Trophoblast cell (in vitro differentiated cells and primary cell): Measurements from ENCODE around the gene SNURF.
A peak's percentile ranks its signal among the peaks of the same experiment; 100 is the strongest.

Experiments
- DNase-seq, 2 donors: peaks; one replicate each; pipeline ENCODE4 v3.0.0-alpha.2; 2016
- H2AFZ ChIP-seq: 2 replicates; pipeline ENCODE4 v1.6.1; 2013; ENCODE audit warnings: low read length, moderate library complexity, mild to moderate bottlenecking; ENCODE audit not compliant: insufficient read depth, poor library complexity
- H2AK5ac ChIP-seq: 2 replicates; pipeline ENCODE4 v1.6.1; 2013; ENCODE audit warnings: mild to moderate bottlenecking, low read length
- H2BK120ac ChIP-seq: 2 replicates; pipeline ENCODE4 v1.6.1; 2013; ENCODE audit warnings: low read length, mild to moderate bottlenecking, moderate library complexity; ENCODE audit not compliant: insufficient read depth, poor library complexity
- H2BK12ac ChIP-seq: 2 replicates; pipeline ENCODE4 v1.6.1; 2013; ENCODE audit warnings: mild to moderate bottlenecking, low read length, moderate library complexity
- H2BK5ac ChIP-seq: 2 replicates; pipeline ENCODE4 v1.6.1; 2013; ENCODE audit warnings: low read length, low read depth, moderate library complexity, mild to moderate bottlenecking; ENCODE audit not compliant: poor library complexity
- H3K14ac ChIP-seq: 2 replicates; pipeline ENCODE4 v1.6.1; 2013; ENCODE audit warnings: mild to moderate bottlenecking, low read length
- H3K18ac ChIP-seq: 2 replicates; pipeline ENCODE4 v1.6.1; 2013; ENCODE audit warnings: mild to moderate bottlenecking, low read length
- H3K23ac ChIP-seq: 2 replicates; pipeline ENCODE4 v1.6.1; 2013; ENCODE audit warnings: low read length
- H3K27ac ChIP-seq: 2 replicates; pipeline ENCODE4 v1.5.1; 2013; ENCODE audit warnings: low read depth, mild to moderate bottlenecking, inconsistent platforms, low read length, moderate library complexity
- H3K27me3 ChIP-seq: 2 replicates; pipeline ENCODE4 v1.6.1; 2013; ENCODE audit warnings: inconsistent platforms, mild to moderate bottlenecking, low read length, moderate library complexity; ENCODE audit not compliant: insufficient read depth
- H3K36me3 ChIP-seq, 2 experiments: 1 replicate in 1 of 2; 2 replicates in 1 of 2; pipeline ENCODE4 v1.6.1; 2013; ENCODE audit warnings: low read length in 2 of 2, mild to moderate bottlenecking in 2 of 2, moderate library complexity in 1 of 2; ENCODE audit not compliant: insufficient read depth in 2 of 2, control insufficient read depth in 1 of 2
- H3K4ac ChIP-seq: 2 replicates; pipeline ENCODE4 v1.6.1; 2013; ENCODE audit warnings: low read depth, mild to moderate bottlenecking, low read length, moderate library complexity
- H3K4me1 ChIP-seq, 2 experiments: 1 replicate in 1 of 2; 2 replicates in 1 of 2; pipeline ENCODE4 v1.6.1; 2013; ENCODE audit warnings: low read length in 2 of 2, mild to moderate bottlenecking in 2 of 2, moderate library complexity in 1 of 2; ENCODE audit not compliant: insufficient read depth in 2 of 2, control insufficient read depth in 1 of 2
- H3K4me2 ChIP-seq: 2 replicates; pipeline ENCODE4 v1.6.1; 2013; ENCODE audit warnings: inconsistent platforms, mild to moderate bottlenecking, low read length, moderate library complexity
- H3K4me3 ChIP-seq: 2 replicates; pipeline ENCODE4 v1.5.1; 2013; ENCODE audit warnings: mild to moderate bottlenecking, low read depth, low read length, inconsistent platforms
- H3K79me1 ChIP-seq: one replicate; pipeline ENCODE4 v1.6.1; 2013; ENCODE audit warnings: low read length
- H3K79me2 ChIP-seq: 2 replicates; pipeline ENCODE4 v1.6.1; 2013; ENCODE audit warnings: low read length, mild to moderate bottlenecking; ENCODE audit not compliant: control insufficient read depth, insufficient read depth, poor library complexity
- H3K9ac ChIP-seq: 2 replicates; pipeline ENCODE4 v1.6.1; 2013; ENCODE audit warnings: mild to moderate bottlenecking, low read length
- H3K9me3 ChIP-seq: 2 replicates; pipeline ENCODE4 v1.6.1; 2013; ENCODE audit warnings: low read depth, mild to moderate bottlenecking, control low read depth, inconsistent platforms, low read length; ENCODE audit not compliant: insufficient read depth
- H4K12ac ChIP-seq: 2 replicates; pipeline ENCODE4 v1.6.1; 2013; ENCODE audit warnings: low read depth, mild to moderate bottlenecking, low read length, moderate library complexity
- H4K8ac ChIP-seq: 2 replicates; pipeline ENCODE4 v1.6.1; 2013; ENCODE audit warnings: low read depth, mild to moderate bottlenecking, low read length, moderate library complexity
- H4K91ac ChIP-seq: one replicate; pipeline ENCODE4 v1.6.1; 2013; ENCODE audit warnings: low read depth, mild to moderate bottlenecking, low read length, moderate library complexity
- WGBS: extraction: QIAGEN DNeasy Blood & Tissue Kit; methylation state at CpG from one replicate; pipeline ENCODE4 v1.1.7; 2013; ENCODE audit warnings: missing lambda C conversion rate; ENCODE audit not compliant: insufficient read length, insufficient coverage; ENCODE audit errors: extremely low coverage; 5-methylcytosine and 5-hydroxymethylcytosine counted together

The SNURF gene

GRCh38 chr15:24944954-24945353 lies 9.8 kb upstream of the SNURF start:
- no peak overlapping the region for H4K8ac ChIP-seq
- DNase-seq: no peak
- H3K79me1 ChIP-seq: no peaks in the 10 kb centered on the region
- H3K36me3 ChIP-seq: no peaks in the 10 kb centered on the region
- no peak overlapping the region for H2BK120ac ChIP-seq
- H3K9ac ChIP-seq: no peak overlapping the region
- H3K27me3 ChIP-seq: no peaks in the 10 kb centered on the region
- no CpG with 5 or more reads among the region's 1 CpG for WGBS
- H3K4me1 ChIP-seq: no peaks in the 10 kb centered on the region
- H4K12ac ChIP-seq: no peak overlapping the region
- H3K14ac ChIP-seq: no peak overlapping the region
- no peak overlapping the region for H2BK12ac ChIP-seq
- no peak overlapping the region for H2AFZ ChIP-seq
- no peak overlapping the region for H3K4me2 ChIP-seq
- H4K91ac ChIP-seq: no peak overlapping the region
- no peak overlapping the region for H3K4me3 ChIP-seq
- no peak overlapping the region for H3K4ac ChIP-seq
- no peak overlapping the region for H3K23ac ChIP-seq
- H2BK5ac ChIP-seq: no peak overlapping the region
- H3K79me2 ChIP-seq: no peaks in the 10 kb centered on the region
- no peak overlapping the region for H2AK5ac ChIP-seq
- no peak overlapping the region for H3K27ac ChIP-seq
- H3K9me3 ChIP-seq: peaks cover 2% of the 10 kb centered on the region
- H3K18ac ChIP-seq: no peak overlapping the region

GRCh38 chr15:24945711-24946110 lies 9.1 kb upstream of the SNURF start:
- H4K91ac ChIP-seq: no peak overlapping the region
- H3K4me1 ChIP-seq: no peaks in the 10 kb centered on the region
- no peak overlapping the region for H4K12ac ChIP-seq
- no peak overlapping the region for H3K4me3 ChIP-seq
- H3K79me2 ChIP-seq: no peaks in the 10 kb centered on the region
- H3K14ac ChIP-seq: no peak overlapping the region
- no peak overlapping the region for H3K18ac ChIP-seq
- no peaks in the 10 kb centered on the region for H3K36me3 ChIP-seq
- H2BK120ac ChIP-seq: no peak overlapping the region
- H2BK5ac ChIP-seq: no peak overlapping the region
- no peak overlapping the region for H3K4me2 ChIP-seq
- no peaks in the 10 kb centered on the region for H3K27me3 ChIP-seq
- DNase-seq: no peak
- no peak overlapping the region for H2AK5ac ChIP-seq
- no peaks in the 10 kb centered on the region for H3K79me1 ChIP-seq
- no CpG with 5 or more reads among the region's 1 CpG for WGBS
- H3K4ac ChIP-seq: no peak overlapping the region
- H3K27ac ChIP-seq: no peak overlapping the region
- H3K9me3 ChIP-seq: peaks cover 2% of the 10 kb centered on the region
- H2AFZ ChIP-seq: no peak overlapping the region
- no peak overlapping the region for H4K8ac ChIP-seq
- H3K9ac ChIP-seq: no peak overlapping the region
- no peak overlapping the region for H2BK12ac ChIP-seq
- H3K23ac ChIP-seq: no peak overlapping the region

- Histone ChIP-seq H3K79me1 (no peaks in the 10 kb centered on the region), H2BK5ac (no peak overlapping the region), H3K4me1 (no peaks in the 10 kb centered on the region), H3K27ac (no peak overlapping the region), H3K18ac (no peak overlapping the region), H3K36me3 (peaks cover 0 to 2% of the 10 kb centered on the region in 2 experiments), H3K4ac (no peak overlapping the region), H2AK5ac (no peak overlapping the region), H4K91ac (no peak overlapping the region), H3K79me2 (no peaks in the 10 kb centered on the region), H4K12ac (no peak overlapping the region), H3K14ac (no peak overlapping the region), H2BK12ac (no peak overlapping the region), H3K27me3 (no peaks in the 10 kb centered on the region), H4K8ac (no peak overlapping the region), H3K9me3 (no peaks in the 10 kb centered on the region), H3K4me2 (no peak overlapping the region), H3K9ac (no peak overlapping the region), H3K4me3 (no peak overlapping the region), H3K23ac (no peak overlapping the region), H2AFZ (no peak overlapping the region), H2BK120ac (no peak overlapping the region)
- no peak for DNase-seq
- WGBS: no CpG with 5 or more reads among the region's 3 CpGs
Measured at GRCh38 chr15:24948495-24948894, 6.3 kb upstream of the SNURF start.

- Histone ChIP-seq H3K9me3 (peaks cover 15% of the 10 kb centered on the region), H3K36me3 (peaks cover 0 to 2% of the 10 kb centered on the region in 2 experiments), H2AK5ac (no peak overlapping the region), H3K27me3 (no peaks in the 10 kb centered on the region), H3K79me2 (peaks cover 10% of the 10 kb centered on the region), H3K4me2 (peak overlapping the region; percentile 35), H2BK12ac (no peak overlapping the region), H2BK5ac (peak overlapping the region; percentile 34), H3K9ac (peak overlapping the region; percentile 94), H4K12ac (no peak overlapping the region), H4K8ac (peak overlapping the region; percentile 49), H3K14ac (peak overlapping the region; percentile 72), H3K4me3 (peak overlapping the region; percentile 93), H3K23ac (no peak overlapping the region), H4K91ac (peak overlapping the region; percentile 49), H2BK120ac (peak overlapping the region; percentile 46), H3K27ac (peak overlapping the region; percentile 85), H3K4me1 (peaks cover 0 to 5% of the 10 kb centered on the region in 2 experiments), H3K4ac (peak overlapping the region; percentile 76), H3K18ac (peak overlapping the region; percentile 3), H3K79me1 (peaks cover 12% of the 10 kb centered on the region), H2AFZ (no peak overlapping the region)
- WGBS: no CpG with 5 or more reads among the region's 31 CpGs
- DNase-seq: no peak
Measured at GRCh38 chr15:24955531-24955921, 739 bp downstream of the SNURF start.
